IPS-11a (cell line): ENCODE results near the gene TNXB.
"Not testable (repeated sequence)": the region's sequence is repeated elsewhere in the genome, so short reads cannot be mapped to it uniquely, and the experiment has no call there.

ENCODE experiments used
- H3K4me3 ChIP-seq: one replicate; pipeline ENCODE4 v1.5.1; 2013; ENCODE audit warnings: low read depth, low read length, control low read depth

TNXB gene

GRCh38 chr6:32113386-32114352 lies 4.5 kb upstream of the TNXB start:
- no peak overlapping the region for H3K4me3 ChIP-seq

- no peak overlapping the region for H3K4me3 ChIP-seq
Measured at GRCh38 chr6:32112431-32112980, 3.4 kb upstream of the TNXB start.

- no peak overlapping the region for H3K4me3 ChIP-seq
Measured at GRCh38 chr6:32111424-32112066, 2.4 kb upstream of the TNXB start.

DNA sequence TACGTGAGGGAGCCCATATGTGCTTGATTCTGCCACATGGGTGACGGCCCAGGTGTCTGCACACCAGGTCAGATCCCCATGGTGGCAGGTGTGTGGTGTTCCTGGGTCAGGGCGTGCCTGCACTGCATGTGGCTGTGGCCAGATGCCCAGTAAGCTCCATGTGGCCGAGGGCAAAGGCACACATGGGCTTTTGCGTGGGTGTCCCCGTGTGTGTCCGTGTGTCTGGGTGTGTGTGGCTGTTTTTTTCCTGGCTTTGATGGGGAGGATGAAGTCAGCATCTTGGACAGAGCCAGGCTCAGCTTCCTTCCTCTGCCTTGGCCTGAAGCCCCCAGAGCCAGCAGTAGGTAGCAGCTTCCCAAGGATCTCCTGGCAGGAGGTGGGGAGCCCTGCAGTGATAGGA lies 1.5 kb upstream of the TNXB start:
- no peak overlapping the region for H3K4me3 ChIP-seq

DNA sequence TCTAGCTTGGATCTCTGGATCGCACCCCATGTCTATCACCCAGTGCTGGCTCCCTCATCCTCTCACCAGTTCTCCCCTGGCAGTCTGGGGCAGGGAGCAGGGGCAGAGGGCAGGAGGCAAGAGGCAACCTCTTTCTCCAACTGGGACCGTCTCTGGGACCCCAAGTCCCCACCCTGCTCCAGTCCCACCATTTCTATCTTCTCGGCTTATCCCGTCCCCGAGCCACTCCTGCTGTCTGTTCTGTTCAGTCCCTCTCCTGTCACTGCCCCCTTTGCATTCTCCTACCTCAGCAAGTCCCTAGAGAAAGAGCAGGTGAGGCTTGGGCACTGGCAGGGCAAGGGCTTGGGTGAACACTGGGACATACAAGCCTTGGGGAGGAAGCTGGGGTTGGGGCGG lies 625 bp upstream of the TNXB start:
- no peak overlapping the region for H3K4me3 ChIP-seq

DNA sequence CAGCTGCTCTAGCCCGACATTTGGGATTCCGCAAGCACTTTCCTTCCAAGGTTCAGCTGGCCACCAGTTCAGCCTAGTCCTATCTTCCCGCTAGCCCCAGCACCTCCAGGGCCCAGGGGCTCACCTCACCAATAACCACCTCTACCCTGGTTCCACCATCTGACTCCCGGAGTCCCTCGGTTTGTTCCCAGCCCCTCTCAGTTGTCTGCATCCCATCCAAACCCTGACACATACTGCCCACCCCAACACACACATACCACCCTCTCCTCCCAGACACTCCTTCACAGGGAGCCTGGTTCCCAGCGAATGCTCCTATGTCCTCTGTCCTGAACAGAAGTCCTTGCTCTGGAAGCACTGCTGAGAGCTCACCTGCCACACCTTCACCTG lies 418 bp downstream of the TNXB start:
- H3K4me3 ChIP-seq = no peak overlapping the region

- H3K4me3 ChIP-seq = no peak overlapping the region
Measured at GRCh38 chr6:32108094-32108627, 977 bp downstream of the TNXB start.

DNA sequence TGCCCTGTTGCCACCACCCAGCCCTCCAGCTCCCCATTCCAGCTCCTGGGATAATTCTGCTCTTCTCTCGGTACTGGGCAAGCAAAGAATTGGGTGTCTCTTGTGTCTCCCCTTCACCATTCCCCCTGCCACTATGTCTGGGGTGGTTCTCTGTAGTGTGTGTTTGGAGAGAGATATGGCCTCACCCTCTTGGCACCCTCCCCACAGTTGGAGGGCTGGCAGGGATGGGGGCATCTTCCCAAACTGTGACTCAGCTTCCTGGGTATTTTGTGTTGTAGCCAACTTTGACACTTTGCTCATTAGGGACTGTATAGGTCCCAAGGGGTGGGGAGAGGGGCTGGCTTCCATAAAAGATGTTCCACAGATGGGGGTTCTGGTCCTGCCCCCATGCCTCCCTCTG lies 1.7 kb downstream of the TNXB start:
- H3K4me3 ChIP-seq = no peak overlapping the region

DNA sequence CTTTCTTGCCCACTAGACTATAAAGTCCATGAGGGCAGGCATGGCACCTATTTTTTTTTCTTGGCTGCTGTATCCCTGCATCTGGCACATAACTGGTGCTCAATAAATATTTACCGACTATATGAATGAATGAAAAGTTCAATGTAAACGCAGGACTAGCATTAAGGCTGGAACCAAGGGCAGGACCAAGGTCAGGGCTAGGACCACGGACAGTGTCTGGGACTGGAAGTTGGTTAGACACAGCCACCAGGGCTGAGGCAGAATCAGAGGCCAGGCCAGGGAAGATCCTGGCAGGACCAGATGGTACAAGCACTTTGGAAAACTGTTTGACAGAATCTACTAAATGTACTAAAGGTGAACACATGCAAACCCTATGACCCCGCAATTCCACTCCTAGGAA lies 3.7 kb downstream of the TNXB start:
- H3K4me3 ChIP-seq = no peak overlapping the region

DNA sequence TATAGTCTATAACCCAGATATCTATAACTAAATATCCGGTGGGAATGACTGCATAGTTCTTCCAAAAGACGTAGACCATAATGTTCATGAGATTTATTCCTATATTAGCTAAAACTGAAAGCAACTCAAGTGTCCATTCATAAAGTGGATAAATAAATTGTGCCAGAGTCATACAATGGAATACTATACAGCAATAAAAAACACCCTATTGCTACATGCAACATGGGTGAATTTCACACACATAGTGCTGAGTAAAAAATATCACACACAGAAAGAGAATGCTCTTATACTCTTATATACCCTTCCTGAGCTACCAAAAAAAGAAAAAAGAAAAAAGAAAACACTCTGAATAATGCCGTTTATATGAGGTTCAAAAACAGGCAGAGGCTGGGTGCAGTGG lies 6.9 kb downstream of the TNXB start:
- no peak overlapping the region for H3K4me3 ChIP-seq

GRCh38 chr6:32100251-32100650 lies 8.9 kb downstream of the TNXB start:
- not testable (repeated sequence) for H3K4me3 ChIP-seq

GRCh38 chr6:32097364-32097763 lies 11.8 kb downstream of the TNXB start:
- H3K4me3 ChIP-seq = no peak overlapping the region

GRCh38 chr6:32096394-32097258 lies 12.5 kb downstream of the TNXB start:
- no peak overlapping the region for H3K4me3 ChIP-seq

DNA sequence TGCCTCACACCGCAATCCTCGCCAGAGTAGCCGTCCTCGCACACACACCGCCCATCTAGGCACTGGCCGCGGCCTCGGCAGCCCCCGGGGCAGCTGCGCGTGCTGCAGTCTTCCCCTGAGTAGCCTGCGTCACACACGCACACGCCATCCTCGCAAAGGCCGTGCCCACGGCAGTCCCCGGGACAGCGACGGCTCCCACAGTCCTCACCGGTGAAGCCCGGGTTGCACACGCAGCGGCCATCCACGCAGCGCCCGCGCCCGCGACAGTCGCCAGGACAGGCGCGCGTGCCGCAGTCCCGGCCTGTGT lies 13.1 kb downstream of the TNXB start:
- no peak overlapping the region for H3K4me3 ChIP-seq

DNA sequence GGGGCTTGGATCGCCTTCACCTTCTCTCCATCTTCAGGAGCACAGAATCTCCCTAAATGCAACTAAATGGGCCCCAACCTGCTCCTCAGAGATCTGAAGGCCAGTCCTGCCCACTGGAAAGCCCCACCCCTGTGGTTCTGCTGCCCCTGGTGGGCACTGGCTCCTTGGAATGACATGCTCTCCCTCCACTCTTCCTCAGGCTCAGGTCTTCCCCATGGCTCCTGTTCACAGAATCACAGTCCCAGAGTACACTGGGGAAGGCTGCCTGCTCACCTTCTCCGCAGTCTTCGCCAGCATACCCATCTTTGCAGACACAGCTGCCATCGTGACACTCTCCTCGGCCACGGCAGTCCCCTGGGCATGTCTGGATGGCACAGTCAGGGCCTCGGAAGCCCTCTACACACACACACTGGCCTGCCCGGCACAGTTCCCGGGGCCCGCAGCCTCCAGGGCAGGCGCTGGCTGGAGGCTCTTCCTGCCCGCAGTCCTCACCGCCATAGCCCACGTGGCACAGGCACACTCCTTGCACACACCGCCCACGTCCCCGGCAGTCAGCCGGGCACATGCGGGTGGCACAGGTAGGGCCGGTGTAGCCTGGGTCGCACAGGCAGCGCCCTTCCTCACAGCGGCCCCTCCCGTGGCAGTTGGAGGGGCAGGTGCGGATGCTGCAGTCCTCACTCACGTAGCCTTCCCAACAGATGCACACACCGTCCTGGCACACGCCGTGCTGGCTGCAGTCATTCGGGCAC lies 13.6 kb downstream of the TNXB start:
- no peak overlapping the region for H3K4me3 ChIP-seq

DNA sequence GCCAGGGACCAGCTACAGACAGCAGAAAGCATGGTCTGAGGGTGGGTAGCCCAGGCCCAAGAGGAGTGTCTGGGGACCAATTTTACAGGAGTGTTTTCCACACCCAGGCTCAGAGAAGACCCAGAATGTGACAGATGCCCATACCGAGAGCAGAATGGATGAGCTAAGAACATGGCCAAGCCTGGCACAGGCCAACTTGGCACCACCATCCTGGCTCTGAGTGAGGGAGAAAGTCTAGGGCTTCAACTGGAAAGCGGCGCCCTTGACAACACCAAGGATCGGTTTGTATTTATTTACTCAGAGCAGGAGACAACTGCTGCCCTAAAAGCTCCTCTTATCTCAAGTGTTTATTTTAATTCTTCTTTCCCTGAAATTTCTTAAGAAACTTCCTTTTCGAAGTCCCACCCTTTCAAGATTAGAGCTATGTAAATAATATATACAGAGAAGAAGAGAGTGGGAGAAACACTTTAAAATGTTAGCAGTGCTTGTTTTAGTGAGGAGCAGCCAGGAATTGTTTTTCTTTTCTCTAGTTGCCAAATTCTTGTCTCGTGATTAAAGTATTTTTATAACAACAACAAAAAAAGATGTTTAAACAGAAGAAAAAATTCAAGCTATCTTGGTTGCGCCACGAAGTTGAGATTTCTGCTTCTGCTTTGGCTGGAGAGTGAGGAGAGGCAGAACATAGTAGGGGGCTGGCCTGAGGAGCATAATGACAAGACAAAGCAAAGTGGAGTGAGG lies 16.2 kb downstream of the TNXB start:
- H3K4me3 ChIP-seq = no peak overlapping the region

GRCh38 chr6:32089082-32089828 lies 19.9 kb downstream of the TNXB start:
- no peak overlapping the region for H3K4me3 ChIP-seq

GRCh38 chr6:32088487-32089049 lies 20.6 kb downstream of the TNXB start:
- no peak overlapping the region for H3K4me3 ChIP-seq
